Fibroblast of lung (primary cell): ENCODE results near the gene CSTF3.

Source experiments
- CTCF ChIP-seq, 2 donors: IDR thresholded peaks in 1 of 2; conservative IDR thresholded peaks in 1 of 2; 1 replicate in 1 of 2; 2 replicates in 1 of 2; pipeline ENCODE4 v1.5.1; 2011 to 2012; ENCODE audit warnings: low read length in 2 of 2, control low read depth in 1 of 2, inconsistent platforms in 1 of 2, low read depth in 1 of 2, mild to moderate bottlenecking in 1 of 2
- EZH2 ChIP-seq: IDR thresholded peaks from 2 replicates; pipeline ENCODE4 v1.5.1; 2012; ENCODE audit warnings: low read length, control low read depth, mild to moderate bottlenecking; ENCODE audit errors: missing control alignments

- TF ChIP-seq CTCF (conservative IDR thresholded peaks at IDR 0.05 in 1 of 2, IDR thresholded peaks at IDR 0.05 in 1 of 2; ENCODE audit: low read depth in 1 of 2, low read length in 2 of 2) (no peak), EZH2 (no peak)
Measured at GRCh38 chr11:33162831-33163230, 1.6 kb upstream of the CSTF3 start.
